Muscle of leg (tissue), 11 donors: Measurements from ENCODE around the gene PHACTR1. TPM values are rescaled to one million over a fixed set of nuclear protein-coding genes. Genes with fewer than 3 reads are reported as not detected.

Experiments
- DNase-seq: peaks from one replicate; pipeline ENCODE4 v3.0.0; 2013
- H3K27ac ChIP-seq: one replicate; pipeline ENCODE4 v1.5.1; 2013; ENCODE audit warnings: mild to moderate bottlenecking, low read length, control low read depth
- H3K27me3 ChIP-seq: one replicate; pipeline ENCODE4 v1.6.1; 2013; ENCODE audit warnings: low read length; ENCODE audit not compliant: control insufficient read depth, insufficient read depth
- H3K36me3 ChIP-seq: one replicate; pipeline ENCODE4 v1.6.1; 2013; ENCODE audit warnings: low read length; ENCODE audit not compliant: control insufficient read depth, insufficient read depth
- H3K4me1 ChIP-seq: one replicate; pipeline ENCODE4 v1.6.1; 2013; ENCODE audit warnings: low read length; ENCODE audit not compliant: control insufficient read depth, insufficient read depth
- H3K4me3 ChIP-seq: one replicate; pipeline ENCODE4 v1.5.1; 2013; ENCODE audit warnings: low read length, control low read depth
- H3K9me3 ChIP-seq: replicated peaks from 2 replicates; pipeline ENCODE4 v1.6.1; 2013; ENCODE audit warnings: low read depth, low read length; ENCODE audit not compliant: control insufficient read depth
- WGBS: methylation state at CpG from one replicate; pipeline ENCODE4 v1.1.5; 2013; ENCODE audit warnings: missing lambda C conversion rate; ENCODE audit not compliant: insufficient coverage; 5-methylcytosine and 5-hydroxymethylcytosine counted together
- polyA plus RNA-seq, 8 donors: library from polyadenylated mRNA; unstranded; fragments of 120-200 nt; gene quantifications; one replicate each; pipeline versions ENCODE4 v1.2.1 to v1.2.3, GENCODE V29; 2013; ENCODE audit warnings: inconsistent platforms in 1 of 8, low replicate concordance in 1 of 8; ENCODE audit not compliant: insufficient read length in 8 of 8, insufficient read depth in 1 of 8
- total RNA-seq: library from RNA; stranded (reverse); fragments of 120-200 nt; gene quantifications from one replicate; pipeline ENCODE4 v1.2.4, GENCODE V29; 2013

PHACTR1 gene
- total and polyA plus RNA-seq, 9 donors, result 3.8 to 9.4 (median 4.6) TPM

- peaks cover 4% of the 10 kb centered on the region for H3K9me3 ChIP-seq
- DNase-seq, result no peak
- H3K27me3 ChIP-seq, result no peaks in the 10 kb centered on the region
- no CpG with 5 or more reads among the region's 5 CpGs for WGBS
- H3K4me1 ChIP-seq, result no peaks in the 10 kb centered on the region
- H3K4me3 ChIP-seq, result no peak overlapping the region
- no peaks in the 10 kb centered on the region for H3K36me3 ChIP-seq
- no peak overlapping the region for H3K27ac ChIP-seq
Measured at GRCh38 chr6:12993283-12993898, 276.8 kb downstream of the PHACTR1 start.

GRCh38 chr6:12995419-12995818 lies 278.9 kb downstream of the PHACTR1 start:
- Histone ChIP-seq H3K27ac (no peak overlapping the region), H3K4me1 (no peaks in the 10 kb centered on the region), H3K27me3 (no peaks in the 10 kb centered on the region), H3K36me3 (no peaks in the 10 kb centered on the region), H3K4me3 (no peak overlapping the region), H3K9me3 (peaks cover 2% of the 10 kb centered on the region)
- DNase-seq, result no peak
- no CpG with 5 or more reads among the region's 4 CpGs for WGBS

GRCh38 chr6:13000537-13000936 lies 284.0 kb downstream of the PHACTR1 start:
- Histone ChIP-seq H3K27me3 (no peaks in the 10 kb centered on the region), H3K9me3 (no peaks in the 10 kb centered on the region)
- DNase-seq, result no peak

GRCh38 chr6:13001927-13002326 lies 285.4 kb downstream of the PHACTR1 start:
- Histone ChIP-seq H3K9me3 (no peaks in the 10 kb centered on the region), H3K4me1 (no peaks in the 10 kb centered on the region), H3K4me3 (no peak overlapping the region), H3K36me3 (no peaks in the 10 kb centered on the region), H3K27ac (no peak overlapping the region), H3K27me3 (no peaks in the 10 kb centered on the region)
- WGBS, result no CpG with 5 or more reads among the region's 3 CpGs
- no peak for DNase-seq

More at GRCh38 chr6:13000537-13000936, 284.0 kb downstream of the PHACTR1 start:
- no peaks in the 10 kb centered on the region for H3K36me3 ChIP-seq
- no peaks in the 10 kb centered on the region for H3K4me1 ChIP-seq
- H3K27ac ChIP-seq, result no peak overlapping the region
- no peak overlapping the region for H3K4me3 ChIP-seq

- no peaks in the 10 kb centered on the region for H3K9me3 ChIP-seq
- DNase-seq, result peak; percentile 33
- no peak overlapping the region for H3K27ac ChIP-seq
- H3K4me3 ChIP-seq, result no peak overlapping the region
- WGBS, result no CpG with 5 or more reads among the region's 2 CpGs
- no peaks in the 10 kb centered on the region for H3K36me3 ChIP-seq
- H3K27me3 ChIP-seq, result no peaks in the 10 kb centered on the region
- H3K4me1 ChIP-seq, result no peaks in the 10 kb centered on the region
Measured at GRCh38 chr6:13004601-13005000, 288.0 kb downstream of the PHACTR1 start.

- Histone ChIP-seq H3K9me3 (no peaks in the 10 kb centered on the region), H3K27me3 (peaks cover 3% of the 10 kb centered on the region), H3K4me3 (no peak overlapping the region), H3K27ac (no peak overlapping the region), H3K36me3 (no peaks in the 10 kb centered on the region), H3K4me1 (no peaks in the 10 kb centered on the region)
- no CpG with 5 or more reads among the region's 5 CpGs for WGBS
- DNase-seq, result no peak
Measured at GRCh38 chr6:13005994-13006393, 289.4 kb downstream of the PHACTR1 start.

- peaks cover 8% of the 10 kb centered on the region for H3K27me3 ChIP-seq
- 63% methylated on average over 2 of the region's 4 CpGs for WGBS
- H3K27ac ChIP-seq, result no peak overlapping the region
- no peak overlapping the region for H3K4me3 ChIP-seq
- no peaks in the 10 kb centered on the region for H3K9me3 ChIP-seq
- DNase-seq, result no peak
- no peaks in the 10 kb centered on the region for H3K36me3 ChIP-seq
- no peaks in the 10 kb centered on the region for H3K4me1 ChIP-seq
Measured at GRCh38 chr6:13006578-13007300, 290.2 kb downstream of the PHACTR1 start.

- no CpG with 5 or more reads among the region's 1 CpG for WGBS
- Histone ChIP-seq H3K27me3 (peaks cover 17% of the 10 kb centered on the region), H3K4me1 (no peaks in the 10 kb centered on the region), H3K27ac (no peak overlapping the region), H3K4me3 (no peak overlapping the region), H3K36me3 (no peaks in the 10 kb centered on the region), H3K9me3 (no peaks in the 10 kb centered on the region)
- no peak for DNase-seq
Measured at GRCh38 chr6:13007744-13008143, 291.2 kb downstream of the PHACTR1 start.

GRCh38 chr6:13009031-13009430 lies 292.5 kb downstream of the PHACTR1 start:
- no peaks in the 10 kb centered on the region for H3K9me3 ChIP-seq
- no peak for DNase-seq
- H3K4me3 ChIP-seq, result no peak overlapping the region
- H3K27ac ChIP-seq, result no peak overlapping the region
- H3K27me3 ChIP-seq, result peaks cover 28% of the 10 kb centered on the region
- peaks cover 6% of the 10 kb centered on the region for H3K4me1 ChIP-seq
- no peaks in the 10 kb centered on the region for H3K36me3 ChIP-seq
- 91% methylated on average over 1 of the region's 3 CpGs for WGBS

GRCh38 chr6:13009461-13009860 lies 292.9 kb downstream of the PHACTR1 start:
- H3K4me1 ChIP-seq, result peaks cover 10% of the 10 kb centered on the region
- no peaks in the 10 kb centered on the region for H3K9me3 ChIP-seq
- 100% methylated on average over 1 of the region's 2 CpGs for WGBS
- no peaks in the 10 kb centered on the region for H3K36me3 ChIP-seq
- no peak overlapping the region for H3K27ac ChIP-seq
- DNase-seq, result no peak
- H3K27me3 ChIP-seq, result peaks cover 32% of the 10 kb centered on the region
- H3K4me3 ChIP-seq, result no peak overlapping the region
